Measurements from ENCODE around the gene TNFSF13B.
"Not testable (repeated sequence)": the region's sequence is repeated elsewhere in the genome, so short reads cannot be mapped to it uniquely, and the experiment has no call there.

Gene TNFSF13B, protein sequence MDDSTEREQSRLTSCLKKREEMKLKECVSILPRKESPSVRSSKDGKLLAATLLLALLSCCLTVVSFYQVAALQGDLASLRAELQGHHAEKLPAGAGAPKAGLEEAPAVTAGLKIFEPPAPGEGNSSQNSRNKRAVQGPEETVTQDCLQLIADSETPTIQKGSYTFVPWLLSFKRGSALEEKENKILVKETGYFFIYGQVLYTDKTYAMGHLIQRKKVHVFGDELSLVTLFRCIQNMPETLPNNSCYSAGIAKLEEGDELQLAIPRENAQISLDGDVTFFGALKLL

DNA sequence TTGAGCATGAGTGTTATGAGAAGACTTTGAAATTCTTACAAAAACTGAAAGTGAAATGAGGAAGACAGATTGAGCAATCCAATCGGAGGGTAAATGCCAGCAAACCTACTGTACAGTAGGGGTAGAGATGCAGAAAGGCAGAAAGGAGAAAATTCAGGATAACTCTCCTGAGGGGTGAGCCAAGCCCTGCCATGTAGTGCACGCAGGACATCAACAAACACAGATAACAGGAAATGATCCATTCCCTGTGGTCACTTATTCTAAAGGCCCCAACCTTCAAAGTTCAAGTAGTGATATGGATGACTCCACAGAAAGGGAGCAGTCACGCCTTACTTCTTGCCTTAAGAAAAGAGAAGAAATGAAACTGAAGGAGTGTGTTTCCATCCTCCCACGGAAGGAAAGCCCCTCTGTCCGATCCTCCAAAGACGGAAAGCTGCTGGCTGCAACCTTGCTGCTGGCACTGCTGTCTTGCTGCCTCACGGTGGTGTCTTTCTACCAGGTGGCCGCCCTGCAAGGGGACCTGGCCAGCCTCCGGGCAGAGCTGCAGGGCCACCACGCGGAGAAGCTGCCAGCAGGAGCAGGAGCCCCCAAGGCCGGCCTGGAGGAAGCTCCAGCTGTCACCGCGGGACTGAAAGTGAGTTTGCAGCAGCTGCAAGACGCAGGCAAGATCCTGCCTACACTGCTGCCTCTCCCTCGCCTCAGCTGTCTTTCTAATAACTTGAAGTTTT lies at the start of gene TNFSF13B:
Gene TNFSF13B, plus strand, starts transcription at position 118 of the 728 bp plus-strand sequence. Its CDS starts 178 bp downstream, at position 296.
- peak in 16 of 58 donors; percentile 1 to 62 (median 8) for DNase-seq

DNA sequence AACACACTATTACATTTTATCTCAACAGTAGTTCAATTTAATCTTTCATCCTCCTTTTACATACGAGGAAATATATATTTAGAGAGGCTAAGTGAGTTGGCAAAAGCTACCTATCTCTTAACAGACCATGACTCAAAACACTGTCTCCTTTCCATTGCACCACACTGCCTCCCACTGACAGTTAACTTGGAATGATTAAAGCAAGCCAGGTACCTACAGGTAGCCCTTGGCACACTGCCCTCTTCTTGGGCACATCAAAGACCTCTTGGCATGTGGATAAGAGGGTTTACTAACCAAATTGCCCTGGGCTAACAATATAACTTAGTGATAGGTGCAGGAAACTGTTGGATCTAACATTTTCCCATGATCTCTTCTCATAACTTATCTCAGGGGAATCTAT lies 49.5 kb upstream of the TNFSF13B start:
- DNase-seq, result no peak

DNA sequence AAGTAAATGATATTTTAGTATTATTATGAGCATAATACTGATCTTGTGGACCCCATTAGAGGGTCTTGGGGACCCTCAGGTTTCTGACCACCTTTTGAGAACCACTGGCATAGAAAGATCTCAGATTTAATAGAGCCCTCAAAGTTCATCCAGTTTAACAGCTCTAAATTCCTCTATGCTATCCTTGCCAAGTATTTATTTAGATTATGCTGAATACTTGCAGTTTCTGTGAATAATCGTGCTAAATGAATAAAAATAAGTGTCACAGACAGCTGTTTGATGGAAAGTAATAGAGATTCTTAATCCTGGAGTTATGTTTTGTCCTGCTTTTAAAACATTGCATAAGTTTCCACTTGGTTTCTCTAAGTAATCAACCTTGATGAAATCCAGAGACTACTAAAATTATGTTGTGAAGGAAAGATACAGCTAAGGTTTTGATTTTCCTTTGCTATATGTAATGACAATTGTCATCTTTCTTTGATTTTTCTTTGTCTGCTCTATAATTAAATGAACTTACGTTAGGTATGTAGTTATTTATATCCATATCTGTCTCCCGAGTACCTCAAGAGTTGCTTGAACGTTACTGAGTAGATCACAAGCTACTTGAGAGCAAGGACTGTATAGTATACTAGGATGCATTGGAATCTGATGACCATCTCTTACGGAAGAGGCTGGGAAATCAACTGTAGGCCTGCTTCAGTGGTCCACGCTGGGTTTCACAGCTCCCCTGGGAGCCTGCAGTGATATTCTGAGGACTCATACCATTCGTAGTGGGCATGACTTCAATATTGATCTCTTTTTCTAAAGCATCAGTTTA lies 45.6 kb upstream of the TNFSF13B start:
- no peak for DNase-seq

DNA sequence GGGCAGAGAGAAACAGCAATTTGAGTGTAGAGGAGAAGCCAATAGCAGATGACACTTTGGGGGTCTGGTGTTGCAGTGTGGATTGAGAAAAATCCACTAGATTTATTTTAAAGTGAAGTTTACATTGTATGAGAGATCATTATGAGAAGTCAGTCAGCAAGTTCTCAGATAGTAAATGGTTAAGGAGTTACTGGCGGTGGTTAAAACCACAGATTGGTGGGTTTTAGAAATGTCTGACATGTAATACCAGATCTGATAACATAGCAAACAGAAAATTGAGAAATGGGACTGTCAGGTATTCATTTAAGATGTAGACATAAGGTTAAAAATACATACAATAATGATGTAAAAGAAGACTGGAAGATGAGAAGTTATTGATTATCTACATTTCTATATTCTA lies 44.1 kb upstream of the TNFSF13B start:
- DNase-seq, result no peak

GRCh38 chr13:108226184-108226583 lies 43.3 kb upstream of the TNFSF13B start:
- no peak for DNase-seq

DNA sequence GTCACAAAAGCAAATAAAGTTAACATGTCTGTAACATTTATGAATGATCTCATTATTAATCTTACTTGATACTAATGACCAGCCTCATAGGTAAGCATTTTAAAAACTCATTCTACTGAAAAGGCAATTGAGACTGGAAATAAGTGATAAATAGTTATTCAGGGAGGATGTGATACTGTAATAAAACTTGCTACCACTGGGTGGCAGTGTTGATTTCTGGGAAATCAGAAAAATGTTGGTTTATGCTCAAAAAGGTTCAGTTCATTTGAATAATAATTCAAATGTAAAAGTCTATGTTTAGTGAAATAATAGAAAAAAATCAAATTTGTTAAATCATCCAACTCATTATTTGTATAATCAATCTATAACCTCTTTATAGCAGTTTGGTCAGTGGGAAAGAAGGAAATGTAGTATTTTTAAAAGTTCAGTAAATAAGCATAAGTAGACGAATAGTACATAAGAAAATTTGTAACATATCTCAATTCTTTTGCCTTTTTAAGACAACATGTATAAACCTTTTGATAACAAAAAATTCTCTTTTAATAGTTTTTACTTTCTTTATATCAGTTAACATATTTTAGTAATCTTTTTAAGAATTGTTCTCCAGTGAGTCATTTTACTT lies 41.8 kb upstream of the TNFSF13B start:
- peak in 2 of 58 donors; percentile 6 to 53 for DNase-seq

DNA sequence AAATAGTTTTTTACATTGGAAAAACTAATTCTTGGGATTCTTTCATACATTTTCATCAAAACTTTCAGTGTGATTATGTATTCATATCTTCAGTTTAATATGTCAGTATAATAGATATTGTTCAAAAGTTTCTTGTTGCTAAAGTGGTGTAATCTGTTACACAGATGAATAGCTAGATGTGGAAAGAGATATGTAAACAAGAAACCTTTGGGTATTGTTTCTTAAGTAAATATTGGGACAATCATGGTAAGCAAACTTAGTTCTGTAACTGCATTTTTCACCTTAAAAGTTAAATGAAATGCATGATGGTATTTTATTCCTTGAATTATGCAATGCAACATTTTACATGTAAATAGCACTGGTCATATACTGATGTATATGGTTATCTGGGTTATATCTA lies 39.1 kb upstream of the TNFSF13B start:
- DNase-seq, result no peak

DNA sequence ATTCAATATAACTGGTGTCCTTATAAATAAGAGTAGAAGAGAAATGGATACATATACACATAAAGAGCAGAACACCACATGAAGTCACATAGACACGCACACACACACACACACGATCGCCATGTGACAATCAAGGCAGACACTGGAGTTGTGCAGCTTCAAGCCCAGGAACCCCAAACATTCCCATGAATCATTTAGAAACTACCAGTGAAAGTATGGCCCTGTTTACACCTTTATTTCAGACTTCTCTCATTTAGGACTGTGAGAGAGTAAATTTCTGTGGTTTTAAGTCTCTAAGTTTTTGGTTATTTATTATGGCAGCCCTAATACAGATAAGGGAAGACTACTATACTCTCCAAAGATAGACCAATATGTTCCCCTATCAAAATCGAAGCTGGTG lies 20.4 kb upstream of the TNFSF13B start:
- no peak for DNase-seq

GRCh38 chr13:108257248-108257647 lies 12.3 kb upstream of the TNFSF13B start:
- no peak for DNase-seq

- no peak for DNase-seq
Observed at GRCh38 chr13:108263621-108264355, 5.7 kb upstream of the TNFSF13B start.

- no peak for DNase-seq
Observed at GRCh38 chr13:108266321-108266990, 3.1 kb upstream of the TNFSF13B start.

GRCh38 chr13:108267347-108267746 lies 2.2 kb upstream of the TNFSF13B start:
- no peak for DNase-seq

DNA sequence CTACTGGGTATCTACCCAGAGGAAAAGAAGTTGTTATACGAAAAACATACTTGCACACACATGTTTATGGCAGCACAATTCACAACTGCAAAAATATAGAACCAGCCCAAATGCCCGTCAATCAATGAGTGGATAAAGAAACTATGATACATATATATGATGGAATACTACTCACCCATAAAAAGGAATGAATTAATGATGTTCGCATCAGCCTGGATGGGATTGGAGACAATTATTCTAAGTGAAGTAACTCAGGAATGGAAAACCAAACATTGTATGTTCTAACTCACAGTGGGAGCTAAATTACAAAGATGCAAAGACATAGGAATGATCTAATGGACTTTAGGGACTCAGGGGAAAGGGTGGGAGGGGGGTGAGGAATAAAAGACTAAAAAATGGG lies 1.7 kb upstream of the TNFSF13B start:
- DNase-seq, result not testable (repeated sequence)

DNA sequence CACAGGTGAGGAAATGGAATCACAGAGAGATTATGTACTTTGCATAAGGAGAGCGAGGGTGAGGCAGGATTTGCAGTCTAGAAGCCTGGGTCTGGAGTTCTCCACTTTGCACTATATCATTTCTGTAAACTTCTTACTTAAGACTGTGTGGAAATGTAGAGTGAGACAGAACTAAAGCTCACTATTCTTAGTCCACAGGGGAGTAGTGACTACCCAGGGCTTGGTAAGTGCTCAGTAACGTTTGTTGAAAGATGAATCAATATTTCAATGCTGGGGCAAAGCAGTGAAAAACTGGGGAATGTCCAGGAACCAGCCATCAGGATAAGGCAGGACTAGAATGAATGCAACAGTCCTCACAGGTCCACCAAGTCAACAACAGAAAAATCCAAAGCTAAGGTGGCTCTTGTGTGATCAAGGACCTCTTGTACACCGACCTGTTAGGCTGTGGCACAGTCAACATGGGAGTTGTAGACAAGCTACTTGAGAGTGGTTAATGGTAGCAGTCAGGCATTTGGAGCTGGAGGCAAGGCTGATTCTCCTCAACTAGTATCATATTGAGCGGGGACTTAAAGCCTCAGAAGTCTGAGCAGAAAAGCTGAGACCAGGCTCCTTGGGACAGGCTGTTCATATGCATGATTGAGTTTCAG lies 929 bp upstream of the TNFSF13B start:
- DNase-seq, result no peak

GRCh38 chr13:108270442-108270841 lies 924 bp downstream of the TNFSF13B start:
- DNase-seq, result no peak

GRCh38 chr13:108272333-108272732 lies 2.8 kb downstream of the TNFSF13B start:
- no peak for DNase-seq

DNA sequence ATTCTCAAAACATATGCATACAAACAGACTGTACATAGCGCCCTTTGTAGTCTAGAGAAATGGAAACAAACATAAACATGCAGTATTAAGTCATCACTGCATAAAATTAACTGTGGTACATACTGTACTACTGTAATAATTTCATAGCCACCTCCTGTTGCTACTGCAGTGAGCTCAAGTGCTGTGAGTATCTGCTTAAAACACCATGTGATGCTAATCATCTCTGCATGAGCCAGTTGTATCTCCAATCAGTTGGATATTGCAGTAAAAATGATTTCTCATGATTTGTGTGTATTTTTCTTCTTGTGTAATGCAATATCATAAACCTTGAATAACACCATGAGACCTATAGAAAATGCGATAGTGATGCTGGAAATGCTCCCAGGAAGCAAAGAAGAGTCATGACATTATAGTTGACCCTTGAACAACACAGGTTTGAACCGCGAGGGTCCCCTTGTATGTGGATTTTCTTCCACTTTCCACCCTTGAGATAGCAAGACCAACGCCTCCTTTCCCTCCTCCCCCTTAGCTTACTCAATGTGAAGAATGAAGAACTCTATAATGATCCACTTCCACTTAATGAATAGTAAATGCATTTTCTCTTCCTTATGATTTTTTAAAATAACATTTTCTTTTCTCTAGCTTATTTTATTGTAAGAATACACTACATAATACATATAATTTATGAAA lies 4.1 kb downstream of the TNFSF13B start:
- DNase-seq, result no peak

GRCh38 chr13:108274718-108275117 lies 5.2 kb downstream of the TNFSF13B start:
- DNase-seq, result no peak

DNA sequence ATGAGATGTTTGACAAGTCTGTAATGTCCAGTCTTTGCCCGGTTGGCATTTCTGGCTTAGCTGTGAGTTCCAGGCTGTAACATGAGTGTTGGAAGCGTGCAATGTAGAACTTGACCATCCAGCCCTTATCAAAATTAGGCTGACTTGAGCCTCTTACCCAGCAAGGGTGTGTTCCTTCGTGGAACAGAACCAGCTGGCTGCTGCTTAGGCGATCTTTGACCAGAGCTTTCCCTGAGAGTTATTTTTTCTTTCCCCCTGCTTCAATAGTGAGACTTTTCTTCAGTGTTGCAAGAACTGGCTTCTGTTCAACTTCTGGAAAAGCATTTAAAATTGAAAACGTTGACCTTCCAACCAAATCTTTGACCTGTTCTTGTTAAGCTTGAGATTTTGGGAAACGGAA lies 6.5 kb downstream of the TNFSF13B start:
- DNase-seq, result no peak

Measured in anterior cingulate cortex (tissue), 58 donors.